Astrocyte of the cerebellum (primary cell): ENCODE measurements around the gene SNX33.

Source experiments
- DNase-seq: peaks from one replicate; pipeline ENCODE4 v3.0.0-alpha.2; 2011; ENCODE audit warnings: low read depth
- H3K4me3 ChIP-seq: 2 replicates; pipeline ENCODE4 v1.5.1; 2011; ENCODE audit warnings: mild to moderate bottlenecking, low read depth, low read length, moderate library complexity
- CTCF ChIP-seq: IDR thresholded peaks from 2 replicates; pipeline ENCODE4 v1.5.1; 2012; ENCODE audit warnings: low read length, low read depth, moderate library complexity, mild to moderate bottlenecking; ENCODE audit errors: missing control alignments
- in situ Hi-C: cut with HindIII; loops from 2 replicates; pipeline ENCODE4 v1.10.0; 2017; ENCODE audit warnings: low sequenced_read_pairs

SNX33 gene

GRCh38 chr15:75693501-75694240 lies 46.0 kb downstream of the SNX33 start:
- no peak overlapping the region for H3K4me3 ChIP-seq
- TF ChIP-seq CTCF, result no peak
- in situ Hi-C loops, result no loop called here
- peak; percentile 49 for DNase-seq

GRCh38 chr15:75694241-75695182 lies 46.8 kb downstream of the SNX33 start:
- peak; percentile 93 for DNase-seq
- no peak overlapping the region for H3K4me3 ChIP-seq
- in situ Hi-C loops, result no loop called here
- TF ChIP-seq CTCF, result peak; percentile 42

GRCh38 chr15:75695220-75695619 lies 47.5 kb downstream of the SNX33 start:
- no peak for DNase-seq
- no peak for TF ChIP-seq CTCF
- in situ Hi-C loops, result no loop called here
- no peak overlapping the region for H3K4me3 ChIP-seq

- in situ Hi-C loops, result no loop called here
- no peak for TF ChIP-seq CTCF
- no peak overlapping the region for H3K4me3 ChIP-seq
- no peak for DNase-seq
These were observed 48.1 kb downstream of the SNX33 start for GRCh38 chr15:75695634-75696310.

- H3K4me3 ChIP-seq, result no peak overlapping the region
- no peak for DNase-seq
- in situ Hi-C loops, result no loop called here
- no peak for TF ChIP-seq CTCF
These were observed 48.6 kb downstream of the SNX33 start for GRCh38 chr15:75696311-75696720.

GRCh38 chr15:75696854-75697259 lies 49.1 kb downstream of the SNX33 start:
- no peak overlapping the region for H3K4me3 ChIP-seq
- in situ Hi-C loops, result no loop called here
- no peak for TF ChIP-seq CTCF
- no peak for DNase-seq
